MV-4-11 (cell line): ENCODE measurements around the gene PRODH2.
"Not testable (repeated sequence)": the region's sequence is repeated elsewhere in the genome, so short reads cannot be mapped to it uniquely, and the experiment has no call there.

Experiments used
- DNase-seq: peaks from one replicate; lab custom pipeline; 2025; lab: John Stamatoyannopoulos, UW

The PRODH2 gene

DNA sequence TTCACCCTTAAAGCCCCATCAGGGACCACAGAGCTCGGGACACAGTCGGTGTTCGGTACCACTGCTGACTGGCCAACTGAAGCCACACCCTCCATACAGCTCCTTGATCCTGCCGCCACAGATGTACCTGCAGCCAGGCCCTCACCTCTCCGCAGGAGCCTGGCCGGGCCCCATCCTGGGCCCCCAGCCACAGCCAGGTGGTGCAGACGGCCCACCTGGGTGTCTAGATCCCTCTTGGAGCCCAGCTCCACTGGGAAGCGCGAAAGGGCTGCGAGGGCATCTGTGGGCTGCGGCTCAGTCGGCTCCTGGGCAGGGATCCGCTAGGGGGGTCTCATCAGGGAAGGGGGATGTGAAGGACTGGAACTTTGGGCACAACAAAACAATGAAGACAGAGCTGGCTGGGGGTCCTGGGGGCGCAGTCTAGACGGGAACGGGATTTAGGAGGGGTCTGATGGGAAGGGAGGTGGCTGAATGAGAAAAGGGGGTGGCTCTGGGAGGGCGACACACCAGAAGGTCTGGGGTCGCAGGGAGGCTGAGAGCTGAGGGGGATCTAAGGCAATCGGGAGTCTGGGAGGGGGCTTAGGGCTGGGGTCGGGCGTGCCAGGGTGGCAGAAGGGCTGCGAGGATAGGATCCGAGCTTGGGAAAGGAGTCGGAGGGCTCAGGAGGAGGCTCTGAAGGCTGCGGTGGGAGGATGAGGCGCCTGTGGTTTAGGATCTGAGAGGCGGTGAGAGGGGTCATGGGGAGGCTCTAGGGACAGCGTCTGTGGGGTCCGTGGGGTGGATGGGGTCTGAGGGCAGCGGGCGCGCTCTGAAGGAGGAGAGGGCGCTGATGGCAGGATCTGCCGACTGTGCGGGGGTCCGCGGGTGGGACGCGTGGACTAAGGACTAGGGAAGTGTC is 15.8 kb downstream of the PRODH2 start:
- DNase-seq = no peak

DNA sequence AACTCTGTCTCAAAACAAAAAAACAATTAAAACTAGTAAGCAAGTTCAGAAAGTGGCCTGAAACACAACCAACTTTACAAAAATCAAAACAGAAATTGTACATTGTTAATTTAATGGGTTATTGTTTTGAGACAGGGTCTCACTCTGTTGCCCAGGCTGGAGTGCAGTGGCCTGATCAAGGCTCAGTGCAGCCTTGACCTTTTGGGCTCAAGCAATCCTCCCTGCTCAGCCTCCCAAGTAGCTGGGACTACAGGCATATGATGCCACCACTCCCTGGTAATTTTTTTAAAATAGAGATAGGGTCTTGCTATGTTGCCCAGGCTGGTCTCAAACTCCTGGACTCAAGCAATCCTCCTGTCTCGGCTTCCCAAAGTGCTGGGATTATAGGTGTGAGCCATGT is 17.1 kb downstream of the PRODH2 start:
- not testable (repeated sequence) for DNase-seq

DNA sequence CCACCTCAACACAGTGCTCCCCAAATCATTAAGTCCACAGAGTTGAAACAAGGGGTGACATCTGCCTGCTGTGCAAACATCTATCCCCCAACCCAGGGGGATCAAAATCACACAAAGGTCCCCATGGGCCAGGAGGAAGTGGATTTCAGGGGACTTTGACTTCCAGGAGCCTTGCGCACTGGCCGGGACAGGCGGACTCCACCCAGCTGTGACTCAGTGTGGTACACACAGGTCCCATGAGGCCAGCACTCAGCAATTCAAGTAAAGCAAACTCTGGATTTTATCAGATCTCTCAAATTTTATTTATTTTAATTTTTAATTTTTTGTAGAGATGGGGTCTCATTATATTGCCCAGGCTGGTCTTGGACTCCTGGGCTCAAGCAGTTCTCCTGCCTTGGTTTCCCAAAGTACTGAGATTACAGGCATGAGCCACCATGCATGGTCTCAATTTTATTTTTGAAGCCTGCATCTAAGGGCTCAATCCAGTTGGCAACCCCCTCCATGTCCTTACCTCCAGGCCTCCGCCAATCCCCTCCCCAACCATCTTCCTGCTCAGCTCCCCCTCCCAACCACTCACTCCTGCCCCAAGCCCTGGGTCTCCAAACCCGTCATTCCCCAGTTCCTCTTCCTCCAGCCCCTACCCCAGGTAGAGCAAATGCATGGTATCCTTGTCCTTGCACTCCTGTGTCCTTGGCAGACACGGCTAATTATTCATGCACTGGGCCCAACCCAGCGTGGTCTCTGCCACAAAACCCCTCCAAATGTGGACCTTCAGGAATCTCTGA is 19.1 kb downstream of the PRODH2 start:
- no peak for DNase-seq

DNA sequence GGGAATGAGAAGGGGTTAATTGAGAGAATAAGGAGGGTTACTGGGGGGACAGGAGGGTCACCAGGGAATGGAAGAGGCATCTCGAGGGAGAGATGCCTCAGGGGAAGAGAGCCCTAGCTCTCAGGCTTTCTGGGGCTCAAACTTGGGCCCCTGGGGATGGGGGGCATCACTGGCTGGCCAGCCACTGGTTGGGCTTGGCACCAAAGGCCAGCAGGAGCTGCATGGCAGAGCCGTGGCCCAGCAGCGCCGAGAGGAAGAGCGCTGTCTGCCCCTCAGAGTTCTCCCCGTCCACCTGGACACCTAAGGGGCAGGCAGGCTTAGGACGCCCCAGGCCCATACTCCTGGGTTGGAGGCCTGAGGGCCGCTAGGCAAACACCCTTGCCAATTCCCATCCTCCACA is 19.8 kb downstream of the PRODH2 start:
- DNase-seq = no peak

DNA sequence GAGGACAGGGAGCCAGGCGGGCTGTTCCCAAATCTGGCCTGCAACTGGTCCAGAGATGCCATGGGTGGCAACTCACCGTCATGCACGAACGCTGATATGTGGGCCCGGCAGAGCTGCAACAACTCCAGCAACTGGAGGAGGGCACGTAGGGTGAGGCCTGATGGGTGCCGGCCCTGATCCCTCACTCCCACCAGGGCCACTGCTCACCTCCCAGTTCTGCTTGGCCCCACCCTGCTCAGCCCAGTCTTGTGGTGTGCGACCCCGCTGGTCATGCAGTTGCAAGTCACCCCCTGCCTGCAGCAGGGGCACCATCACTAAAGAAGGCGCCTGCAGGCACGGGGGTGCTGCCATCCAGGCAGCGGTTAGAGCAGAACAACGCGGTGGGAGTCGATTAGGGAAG is 20.3 kb downstream of the PRODH2 start:
- DNase-seq = no peak

DNA sequence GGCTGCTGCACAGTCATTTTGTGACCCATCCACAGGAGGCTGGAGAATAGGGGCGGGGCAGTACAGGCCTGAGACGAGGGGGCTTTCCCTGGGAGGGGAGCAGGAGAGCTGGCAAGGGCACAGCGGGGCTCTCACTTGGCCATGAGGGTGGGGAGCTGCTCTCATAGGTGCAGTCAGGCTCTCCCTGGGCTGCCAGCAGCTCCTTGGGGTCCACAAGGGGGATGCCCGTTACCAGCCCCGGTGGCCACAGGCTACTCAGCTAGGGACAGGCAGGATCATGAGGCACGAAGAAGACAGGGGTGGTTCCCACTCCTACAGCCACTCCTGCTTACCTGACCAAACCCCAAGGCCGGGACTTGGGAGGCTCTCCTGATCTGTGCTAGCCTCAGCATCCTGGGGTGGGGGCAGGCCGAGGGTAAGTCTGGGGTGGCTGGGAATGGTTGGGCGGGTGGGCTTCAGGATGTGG is 20.8 kb downstream of the PRODH2 start:
- no peak for DNase-seq

DNA sequence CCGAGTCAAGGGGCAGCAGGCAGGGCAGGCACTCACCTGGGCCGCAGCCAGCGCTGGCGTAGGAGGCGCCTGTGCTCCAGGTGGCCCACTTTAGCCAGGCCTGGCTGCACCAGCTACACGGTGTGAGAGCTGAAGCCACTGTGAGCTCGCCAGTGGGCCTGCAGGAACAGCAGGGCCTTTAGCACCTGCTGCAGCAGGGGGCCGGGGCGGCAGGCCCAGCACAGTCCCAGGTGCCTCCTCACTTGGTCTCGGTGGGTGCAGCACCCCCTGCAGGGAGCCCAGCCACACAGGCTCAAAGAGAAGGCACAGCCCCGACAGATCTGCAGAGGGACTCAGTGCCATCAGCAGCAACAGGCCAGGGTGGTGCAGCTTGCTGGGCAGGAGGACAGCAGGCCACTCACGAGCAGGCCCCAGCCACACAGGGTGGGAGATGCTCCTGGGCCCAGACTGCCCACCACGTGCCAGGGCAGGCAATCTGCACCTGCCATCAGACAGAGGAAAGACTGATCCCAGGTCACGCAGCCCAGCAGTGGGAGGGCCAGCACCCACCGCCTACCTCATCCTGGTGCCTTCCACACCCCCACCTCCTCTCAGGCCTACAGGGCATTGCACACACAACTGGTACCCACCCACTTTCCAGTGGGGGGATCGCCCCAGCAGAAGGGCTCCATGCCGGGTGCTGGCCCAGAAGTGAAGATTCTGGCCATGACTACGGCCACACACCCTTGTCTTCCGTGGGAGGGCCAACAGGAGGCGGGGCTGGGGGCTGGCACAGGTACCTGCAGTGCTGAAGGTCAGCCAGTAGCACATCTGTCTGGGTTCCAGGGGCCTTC is 21.4 kb downstream of the PRODH2 start:
- DNase-seq = no peak

DNA sequence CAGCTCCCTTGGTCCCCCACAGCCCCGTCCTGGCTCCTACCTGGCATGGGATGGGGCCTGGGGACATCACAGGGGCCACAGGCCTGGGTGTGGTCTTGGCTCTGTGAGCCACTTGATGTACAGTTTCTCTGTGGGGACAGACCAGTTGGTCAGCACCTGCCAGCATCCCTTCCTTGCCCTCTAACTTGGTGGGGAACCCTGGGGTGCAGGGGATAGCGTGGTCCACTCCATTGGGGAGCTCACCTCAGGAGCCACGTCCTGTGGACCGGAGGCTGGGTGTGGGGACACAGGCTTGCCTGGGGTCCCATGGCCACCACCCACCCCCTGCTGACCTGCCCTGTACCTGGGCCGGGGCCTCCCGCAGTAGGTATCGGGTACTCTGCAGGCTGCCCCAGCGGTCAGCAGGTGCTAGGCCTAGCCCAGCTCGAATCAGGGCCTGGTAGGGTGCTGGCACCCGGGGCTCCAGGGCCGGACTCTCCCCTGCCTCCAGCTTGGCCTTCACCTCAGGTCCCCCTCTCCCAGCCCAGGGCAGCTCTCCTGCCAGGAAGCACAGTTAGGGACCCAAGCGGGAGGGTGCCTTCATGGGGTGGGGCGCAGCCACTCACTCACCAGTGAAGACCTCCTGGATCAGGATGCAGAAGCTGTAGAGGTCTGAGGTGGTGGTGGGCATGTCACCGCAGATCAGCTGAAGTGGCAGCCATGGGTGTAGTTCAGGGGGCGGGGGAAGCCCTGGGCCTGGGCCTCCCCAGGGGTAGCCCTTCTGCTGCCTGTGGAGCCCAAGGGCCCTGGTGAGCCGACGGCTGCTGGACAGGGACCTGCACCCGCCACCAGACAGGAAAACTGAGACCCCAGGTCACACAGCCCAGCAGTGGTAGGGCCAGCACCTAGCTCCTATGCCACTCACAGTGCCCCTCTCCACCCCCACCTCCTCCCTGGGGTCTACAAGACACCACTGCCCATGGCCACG is 22.4 kb downstream of the PRODH2 start:
- no peak for DNase-seq

DNA sequence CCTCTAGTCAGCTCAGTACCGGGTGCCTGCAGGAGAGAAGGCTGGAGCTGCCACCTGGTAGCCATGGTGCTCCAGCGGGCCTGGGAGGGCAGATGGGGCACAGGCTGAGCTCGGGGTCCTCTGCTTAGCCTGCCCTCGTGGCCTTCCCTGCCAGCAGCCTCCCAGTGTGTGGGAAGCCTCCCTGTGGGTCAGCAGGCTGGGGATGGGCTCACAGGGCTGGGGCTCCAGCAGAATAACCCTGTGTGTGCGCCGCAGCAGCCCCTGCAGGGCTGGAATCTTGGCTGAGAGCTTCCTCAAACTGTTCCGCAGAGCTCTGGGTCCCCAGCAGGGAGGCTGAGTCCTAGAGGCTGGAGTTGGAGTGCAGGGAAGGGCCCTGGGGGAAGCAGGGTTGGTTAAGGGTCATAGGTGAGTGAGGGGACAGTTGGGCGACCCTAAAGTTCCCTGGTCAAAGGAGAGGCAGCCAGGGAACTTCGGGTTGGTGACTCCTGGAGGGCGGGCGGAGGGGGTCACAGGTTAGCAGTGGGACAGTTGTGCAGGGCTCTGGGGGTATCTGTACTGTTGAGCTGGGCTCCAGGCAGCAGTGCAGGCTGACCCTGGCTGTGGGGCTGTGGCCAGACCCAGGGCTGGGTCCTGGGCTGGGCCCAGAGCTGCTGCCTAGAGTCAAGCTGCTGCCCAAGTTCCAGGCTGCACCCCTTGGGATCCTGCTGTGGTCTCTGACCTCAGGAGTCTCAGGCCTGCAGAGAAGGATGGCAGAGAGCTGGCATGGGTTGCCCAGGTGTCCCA is 23.3 kb downstream of the PRODH2 start:
- DNase-seq = no peak

DNA sequence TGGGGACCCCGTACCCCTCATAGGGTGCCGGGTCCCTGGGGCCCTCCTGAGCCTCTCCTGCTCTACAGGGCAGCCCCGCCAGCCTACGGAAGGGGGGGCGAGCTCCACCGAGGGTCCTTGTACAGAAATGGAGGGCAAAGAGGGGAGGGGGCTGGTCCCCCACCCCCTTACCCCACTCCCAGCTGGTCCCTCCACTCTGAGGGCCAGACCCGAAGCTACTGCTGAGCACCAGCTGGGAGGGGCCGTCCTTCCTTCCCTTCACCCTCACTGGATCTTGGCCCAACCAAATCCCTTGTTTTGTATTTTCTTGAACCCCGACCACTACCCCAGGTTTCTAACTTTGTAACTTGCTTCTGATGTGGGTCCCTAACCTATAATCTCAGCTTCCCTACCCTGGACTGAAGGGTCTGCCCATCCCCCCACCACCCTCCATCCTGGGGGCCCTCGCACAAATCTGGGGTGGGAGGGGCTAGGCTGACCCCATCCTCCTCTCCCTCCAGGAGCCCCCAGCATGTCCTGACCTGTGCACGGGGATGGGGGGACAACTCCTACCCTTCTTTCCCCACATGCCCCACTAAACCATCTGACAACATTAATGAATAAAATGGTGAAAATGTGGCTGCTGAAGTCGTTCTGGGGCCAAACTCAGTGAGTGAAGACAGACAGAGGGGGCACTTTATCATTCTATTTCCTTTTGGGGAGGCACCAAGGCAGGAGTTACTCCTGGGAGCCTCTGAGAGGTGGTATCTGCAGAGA is 24.3 kb downstream of the PRODH2 start:
- no peak for DNase-seq

DNA sequence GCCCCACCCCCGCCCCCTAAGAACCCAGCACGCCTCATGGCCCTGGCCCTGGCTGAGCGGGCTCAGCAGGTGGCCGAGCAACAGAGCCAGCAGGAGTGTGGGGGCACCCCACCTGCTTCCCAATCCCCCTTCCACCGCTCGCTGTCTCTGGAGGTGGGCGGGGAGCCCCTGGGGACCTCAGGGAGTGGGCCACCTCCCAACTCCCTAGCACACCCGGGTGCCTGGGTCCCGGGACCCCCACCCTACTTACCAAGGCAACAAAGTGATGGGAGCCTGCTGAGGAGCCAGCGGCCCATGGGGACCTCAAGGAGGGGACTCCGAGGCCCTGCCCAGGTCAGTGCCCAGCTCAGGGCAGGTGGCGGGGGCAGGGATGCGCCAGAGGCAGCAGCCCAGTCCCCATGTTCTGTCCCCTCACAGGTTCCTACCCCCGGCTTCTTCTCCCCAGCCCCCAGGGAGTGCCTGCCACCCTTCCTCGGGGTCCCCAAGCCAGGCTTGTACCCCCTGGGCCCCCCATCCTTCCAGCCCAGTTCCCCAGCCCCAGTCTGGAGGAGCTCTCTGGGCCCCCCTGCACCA is 25.3 kb downstream of the PRODH2 start:
- DNase-seq = no peak

DNA sequence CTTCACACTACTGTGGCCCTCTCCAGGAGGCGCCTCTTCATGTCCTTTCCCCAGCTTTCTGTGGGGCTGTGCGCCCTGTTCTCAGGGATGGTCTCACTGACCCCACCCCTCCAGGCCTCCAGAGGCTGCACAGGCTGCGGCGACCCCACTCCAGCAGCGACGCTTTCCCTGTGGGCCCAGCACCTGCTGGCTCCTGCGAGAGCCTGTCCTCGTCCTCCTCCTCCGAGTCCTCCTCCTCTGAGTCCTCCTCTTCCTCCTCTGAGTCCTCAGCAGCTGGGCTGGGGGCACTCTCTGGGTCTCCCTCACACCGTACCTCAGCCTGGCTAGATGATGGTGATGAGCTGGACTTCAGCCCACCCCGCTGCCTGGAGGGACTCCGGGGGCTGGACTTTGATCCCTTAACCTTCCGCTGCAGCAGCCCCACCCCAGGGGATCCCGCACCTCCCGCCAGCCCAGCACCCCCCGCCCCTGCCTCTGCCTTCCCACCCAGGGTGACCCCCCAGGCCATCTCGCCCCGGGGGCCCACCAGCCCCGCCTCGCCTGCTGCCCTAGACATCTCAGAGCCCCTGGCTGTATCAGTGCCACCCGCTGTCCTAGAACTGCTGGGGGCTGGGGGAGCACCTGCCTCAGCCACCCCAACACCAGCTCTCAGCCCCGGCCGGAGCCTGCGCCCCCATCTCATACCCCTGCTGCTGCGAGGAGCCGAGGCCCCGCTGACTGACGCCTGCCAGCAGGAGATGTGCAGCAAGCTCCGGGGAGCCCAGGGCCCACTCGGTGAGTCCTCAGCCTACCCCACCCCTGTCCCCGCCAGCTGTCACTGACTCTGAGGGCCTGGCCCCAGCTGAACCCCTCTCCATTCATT is 26.1 kb downstream of the PRODH2 start:
- DNase-seq = no peak

DNA sequence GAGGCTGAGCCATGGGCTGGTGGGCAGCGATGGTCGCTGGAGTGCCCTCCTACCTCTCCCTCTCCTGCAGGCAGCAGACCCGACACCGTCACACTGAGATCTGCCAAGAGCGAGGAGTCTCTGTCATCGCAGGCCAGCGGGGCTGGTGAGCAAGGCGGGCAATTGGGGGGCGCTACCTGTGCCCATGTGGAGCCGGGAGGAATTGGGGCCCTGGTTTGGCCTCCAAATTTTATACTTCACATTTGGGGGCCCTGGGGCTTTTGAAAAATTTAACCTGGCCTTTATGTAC is 27.4 kb downstream of the PRODH2 start:
- DNase-seq = no peak

DNA sequence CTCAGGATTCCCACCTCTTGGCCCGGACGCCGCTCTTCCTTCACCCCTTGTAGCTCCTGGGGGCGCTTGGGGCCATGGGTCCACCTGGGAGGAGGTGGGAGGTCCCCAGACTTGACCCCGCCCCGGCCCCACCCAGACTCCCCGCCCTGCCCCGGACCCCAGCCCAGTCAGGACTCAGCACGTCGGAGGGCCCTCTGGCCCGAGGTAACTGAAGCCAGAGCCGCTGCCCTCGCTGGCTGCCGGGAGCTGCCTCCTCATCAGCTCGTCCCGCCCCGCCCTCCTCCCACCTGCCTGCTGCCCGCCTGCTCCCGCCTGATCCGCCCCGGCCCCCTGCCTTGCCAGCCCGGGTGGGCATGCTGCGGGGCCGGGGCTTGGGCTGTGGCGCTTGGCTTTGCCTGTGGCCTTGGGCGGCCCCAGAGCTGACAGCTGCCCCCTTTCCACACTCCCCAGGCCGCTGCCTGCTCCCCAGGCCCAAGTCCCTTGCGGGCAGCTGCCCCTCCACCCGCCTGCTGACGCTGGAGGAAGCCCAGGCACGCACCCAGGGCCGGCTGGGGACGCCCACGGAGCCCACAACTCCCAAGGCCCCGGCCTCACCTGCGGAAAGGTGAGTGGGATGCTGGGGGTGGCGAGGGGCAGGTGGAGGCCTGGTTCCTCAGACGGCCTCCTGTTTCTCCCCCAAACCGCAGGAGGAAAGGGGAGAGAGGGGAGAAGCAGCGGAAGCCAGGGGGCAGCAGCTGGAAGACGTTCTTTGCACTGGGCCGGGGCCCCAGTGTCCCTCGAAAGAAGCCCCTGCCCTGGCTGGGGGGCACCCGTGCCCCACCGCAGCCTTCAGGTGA is 27.9 kb downstream of the PRODH2 start:
- DNase-seq = no peak

DNA sequence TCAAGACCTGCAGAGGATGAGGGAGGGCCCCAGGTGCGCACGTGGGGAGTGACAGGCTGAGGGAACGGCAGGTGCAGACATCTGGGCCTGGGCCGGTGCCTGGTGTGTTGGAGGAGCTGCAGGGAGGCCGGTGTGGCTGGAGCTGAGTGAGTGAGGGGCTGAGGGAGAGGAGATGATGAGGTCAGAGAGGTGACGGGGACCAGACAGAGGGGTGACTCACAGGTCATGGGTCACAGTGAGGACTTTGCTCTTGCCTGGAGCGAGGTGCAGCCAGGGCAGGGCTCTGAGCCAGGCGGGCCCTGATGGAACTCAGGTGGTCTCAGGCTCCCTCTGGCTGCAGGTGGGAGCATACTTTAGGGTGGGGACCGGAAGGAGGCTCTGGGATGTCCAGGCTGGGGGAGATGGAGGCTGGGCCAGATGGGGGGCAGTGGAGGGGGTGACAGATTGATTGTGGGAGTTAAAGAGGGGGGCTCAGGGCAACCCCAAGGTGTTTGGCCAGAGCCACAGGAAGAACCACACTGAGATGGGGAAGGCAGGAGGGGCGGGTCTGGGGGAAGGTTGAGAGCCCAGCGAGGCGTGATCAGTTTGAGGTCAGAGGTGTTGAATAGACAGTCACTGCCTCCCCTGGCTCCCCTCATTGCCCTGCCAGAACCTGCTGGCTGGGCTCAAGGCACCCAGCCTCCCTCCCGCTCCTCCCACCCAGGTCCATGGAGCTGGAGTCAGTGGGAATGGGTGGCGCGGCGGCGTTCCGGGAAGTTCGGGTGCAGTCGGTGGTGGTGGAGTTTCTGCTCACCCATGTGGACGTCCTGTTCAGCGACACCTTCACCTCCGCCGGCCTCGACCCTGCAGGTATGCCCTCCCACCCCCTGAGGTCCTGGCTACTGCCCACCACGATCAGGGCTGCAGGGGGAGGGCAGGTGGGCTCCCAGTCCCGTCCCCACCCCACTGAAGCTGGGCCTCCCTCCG is 28.9 kb downstream of the PRODH2 start:
- no peak for DNase-seq

DNA sequence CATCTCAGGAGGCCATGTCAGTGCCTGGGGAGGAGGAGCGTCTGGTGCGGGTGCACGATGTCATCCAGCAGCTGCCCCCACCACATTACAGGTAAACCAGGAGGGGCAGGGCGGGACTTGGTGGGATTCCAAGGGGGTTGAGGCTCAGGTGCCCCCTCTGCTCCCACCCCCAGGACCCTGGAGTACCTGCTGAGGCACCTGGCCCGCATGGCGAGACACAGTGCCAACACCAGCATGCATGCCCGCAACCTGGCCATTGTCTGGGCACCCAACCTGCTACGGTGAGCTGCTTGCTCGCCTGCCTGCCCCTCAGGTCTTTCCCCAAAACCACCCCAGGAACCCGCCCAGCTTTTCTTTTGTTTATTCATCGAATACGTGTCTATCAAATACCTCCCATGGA is 30.1 kb downstream of the PRODH2 start:
- no peak for DNase-seq
